ENCODE data around the gene RNF26. TPM values are rescaled to one million over a fixed set of nuclear protein-coding genes. Genes with fewer than 3 reads are reported as not detected.
A peak's percentile ranks its signal among the peaks of the same experiment; 100 is the strongest.

RNF26 gene
- total RNA-seq, 1 donor from 2014 or later, result 20.6 TPM

- DNase-seq (ENCODE audit: low spot score), result peak; percentile 99
Measured at GRCh38 chr11:119381181-119381988, 47.1 kb downstream of the RNF26 start, which contains the start of gene USP2. Gene USP2, minus strand, starts transcription at chr11:119381690. Its CDS starts 8,210 bp downstream, at chr11:119373480.

- DNase-seq (ENCODE audit: low spot score), result no peak
Measured at GRCh38 chr11:119382101-119382500, 47.8 kb downstream of the RNF26 start.

DNA sequence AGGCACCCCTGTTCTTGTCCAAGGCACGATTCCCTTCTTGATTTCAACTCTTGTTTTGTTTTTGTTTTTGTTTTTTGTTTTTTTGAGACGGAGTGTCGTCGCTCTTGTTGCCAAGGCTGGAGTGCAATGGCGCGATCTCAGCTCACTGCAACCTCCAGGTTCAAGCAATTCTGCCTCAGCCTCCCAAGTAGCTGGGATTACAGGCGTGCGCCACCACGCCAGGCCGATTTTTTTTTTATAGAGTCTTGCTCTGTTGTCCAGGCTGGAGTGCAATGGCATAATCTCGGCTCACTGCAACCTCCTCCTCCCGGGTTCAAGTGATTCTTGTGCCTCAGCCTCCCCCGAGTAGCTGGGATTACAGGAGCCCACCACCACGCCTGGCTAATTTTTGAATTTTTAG, 48.2 kb downstream of the RNF26 start:
- DNase-seq (ENCODE audit: low spot score), result peak; percentile 35

DNA sequence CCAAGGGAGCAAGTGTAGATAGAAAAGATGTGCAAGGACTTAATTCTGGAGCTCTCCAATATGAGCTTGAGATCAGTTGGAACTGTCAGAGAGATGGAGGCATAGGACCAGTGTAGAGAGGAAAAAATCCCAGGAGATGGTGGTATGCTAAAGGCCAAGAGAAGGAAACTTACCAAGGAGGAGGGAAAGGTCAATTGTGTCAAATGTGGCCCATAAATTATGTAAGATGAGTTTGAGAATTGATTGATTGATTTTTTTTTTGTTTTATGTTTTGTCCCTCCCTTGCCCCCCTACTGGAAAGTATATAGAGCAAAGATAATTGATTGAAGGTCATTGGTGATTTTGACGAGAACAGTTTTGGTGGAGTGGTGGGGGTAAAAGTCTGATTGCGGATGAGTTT, 50.0 kb downstream of the RNF26 start:
- no peak for DNase-seq (ENCODE audit: low spot score)

Small RNA genes within 50 kb of the gene (microRNA-seq; reads per million reads assigned to microRNA genes)
- gene MIR6756 (ENCODE audit: borderline number of aligned reads), result not detected

Other genes with a start within 250 kb of the RNF26 start
- 22.2 TPM for gene HMBS, start 249.6 kb upstream of the RNF26 start, total RNA-seq
- gene DPAGT1, start 232.7 kb upstream of the RNF26 start, total RNA-seq, result 40.9 TPM
- gene C2CD2L, start 227.2 kb upstream of the RNF26 start, total RNA-seq, result 11.0 TPM
- gene HINFP, start 212.9 kb upstream of the RNF26 start, total RNA-seq, result 13.5 TPM
- not detected for gene ABCG4, start 185.5 kb upstream of the RNF26 start, total RNA-seq
- gene NLRX1, start 165.8 kb upstream of the RNF26 start, total RNA-seq, result 16.3 TPM
- gene NHERF4, start 149.1 kb upstream of the RNF26 start, total RNA-seq, result not detected
- 30.4 TPM for gene CBL, start 128.2 kb upstream of the RNF26 start, total RNA-seq
- 550 TPM for gene MCAM, start 17.4 kb upstream of the RNF26 start, total RNA-seq
- gene C1QTNF5, start 6.4 kb downstream of the RNF26 start, total RNA-seq, result 52.9 TPM
- not detected for gene MFRP, start 12.2 kb downstream of the RNF26 start, total RNA-seq
- gene USP2, start 47.2 kb downstream of the RNF26 start, total RNA-seq, result 4.2 TPM
- 33.4 TPM for gene THY1, start 88.6 kb downstream of the RNF26 start, total RNA-seq